ENCODE measurements around the gene ATP6V0E1.
"Not testable (repeated sequence)": the region's sequence is repeated elsewhere in the genome, so short reads cannot be mapped to it uniquely, and the experiment has no call there.

The ATP6V0E1 gene

DNA sequence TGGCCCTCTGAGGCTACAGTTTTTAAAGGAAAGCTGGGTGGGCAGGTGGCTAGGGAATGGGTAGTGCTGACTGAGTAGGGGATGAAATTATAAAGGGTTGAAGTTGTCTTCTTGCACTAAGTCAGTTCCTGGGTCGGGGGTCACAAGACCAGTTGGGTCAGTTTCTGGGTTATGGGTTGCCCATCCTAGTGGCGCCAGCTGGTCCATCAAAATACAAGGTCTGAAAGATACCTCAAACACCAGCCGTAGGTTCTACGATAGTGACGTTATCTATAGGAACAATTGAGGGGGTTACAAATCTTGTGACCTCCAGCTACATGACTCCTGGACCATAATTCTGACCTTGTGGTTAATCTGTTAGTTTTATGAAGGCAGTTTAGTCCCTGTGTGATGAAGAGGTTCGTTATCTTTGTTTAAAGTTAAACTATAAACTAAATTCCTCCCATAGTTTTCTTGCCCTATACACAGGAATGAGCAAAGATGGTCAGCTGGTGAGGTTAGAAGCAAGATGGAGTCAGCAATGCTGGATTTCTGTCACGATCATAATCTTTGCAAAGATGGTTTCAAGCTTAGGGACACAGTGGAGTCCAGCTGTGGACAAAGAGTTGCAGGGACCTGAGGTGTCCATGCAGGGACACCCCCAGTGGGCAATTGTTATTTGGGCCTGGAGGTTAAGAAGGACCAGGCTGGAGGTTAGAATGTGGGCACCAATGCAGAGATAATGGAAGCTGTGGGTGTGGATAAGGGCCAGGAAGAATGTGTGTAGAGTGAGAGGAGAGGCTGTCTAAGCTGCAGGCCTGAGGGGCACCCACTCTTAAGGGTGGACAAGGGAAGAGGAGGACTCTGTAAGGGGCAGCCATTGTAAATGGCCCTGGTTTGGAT, 58.6 kb downstream of the ATP6V0E1 start:
- no peak overlapping the region for H3K4me3 ChIP-seq (ENCODE audit: low read depth, low read length)
- H3K27ac ChIP-seq: no peak overlapping the region
- no peak for DNase-seq

DNA sequence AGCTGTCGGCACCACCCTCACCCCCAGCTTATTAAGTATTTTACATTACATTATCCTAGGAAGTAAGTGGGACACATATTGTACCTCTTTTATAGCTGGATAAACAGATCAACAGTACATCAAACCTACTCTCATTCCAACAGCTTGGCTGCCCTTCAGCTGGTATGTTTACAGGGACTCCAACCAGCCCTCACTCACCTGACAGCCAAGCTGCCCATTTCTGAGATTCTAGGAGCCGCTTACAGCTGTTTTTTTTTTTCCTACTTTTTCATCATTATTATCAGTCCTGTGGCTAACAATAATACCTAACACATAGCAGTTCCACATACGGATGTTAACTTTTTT, 59.2 kb downstream of the ATP6V0E1 start:
- no peak overlapping the region for H3K27ac ChIP-seq
- H3K9me3 ChIP-seq (ENCODE audit: severe bottlenecking): no peaks in the 10 kb centered on the region
- no peak for DNase-seq
- TF ChIP-seq, protein P1, sequence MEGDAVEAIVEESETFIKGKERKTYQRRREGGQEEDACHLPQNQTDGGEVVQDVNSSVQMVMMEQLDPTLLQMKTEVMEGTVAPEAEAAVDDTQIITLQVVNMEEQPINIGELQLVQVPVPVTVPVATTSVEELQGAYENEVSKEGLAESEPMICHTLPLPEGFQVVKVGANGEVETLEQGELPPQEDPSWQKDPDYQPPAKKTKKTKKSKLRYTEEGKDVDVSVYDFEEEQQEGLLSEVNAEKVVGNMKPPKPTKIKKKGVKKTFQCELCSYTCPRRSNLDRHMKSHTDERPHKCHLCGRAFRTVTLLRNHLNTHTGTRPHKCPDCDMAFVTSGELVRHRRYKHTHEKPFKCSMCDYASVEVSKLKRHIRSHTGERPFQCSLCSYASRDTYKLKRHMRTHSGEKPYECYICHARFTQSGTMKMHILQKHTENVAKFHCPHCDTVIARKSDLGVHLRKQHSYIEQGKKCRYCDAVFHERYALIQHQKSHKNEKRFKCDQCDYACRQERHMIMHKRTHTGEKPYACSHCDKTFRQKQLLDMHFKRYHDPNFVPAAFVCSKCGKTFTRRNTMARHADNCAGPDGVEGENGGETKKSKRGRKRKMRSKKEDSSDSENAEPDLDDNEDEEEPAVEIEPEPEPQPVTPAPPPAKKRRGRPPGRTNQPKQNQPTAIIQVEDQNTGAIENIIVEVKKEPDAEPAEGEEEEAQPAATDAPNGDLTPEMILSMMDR (IDR thresholded peaks at IDR 0.05; ENCODE audit: low read depth, low read length): no peak
- H3K27me3 ChIP-seq (ENCODE audit: insufficient read depth, low read depth, severe bottlenecking): no peaks in the 10 kb centered on the region
- H3K4me3 ChIP-seq (ENCODE audit: low read depth, low read length): no peak overlapping the region
- no peaks in the 10 kb centered on the region; the same call in 1 of the 2 replicates for H3K36me3 ChIP-seq

More for the DNA sequence above, 58.6 kb downstream of the ATP6V0E1 start:
- Histone ChIP-seq H3K9me3 (ENCODE audit: severe bottlenecking) (no peaks in the 10 kb centered on the region), H3K27me3 (ENCODE audit: insufficient read depth, low read depth, severe bottlenecking) (no peaks in the 10 kb centered on the region), H3K36me3 (no peaks in the 10 kb centered on the region; the same call in 1 of the 2 replicates)
- TF ChIP-seq, protein P1 (IDR thresholded peaks at IDR 0.05; ENCODE audit: low read depth, low read length): no peak

DNA sequence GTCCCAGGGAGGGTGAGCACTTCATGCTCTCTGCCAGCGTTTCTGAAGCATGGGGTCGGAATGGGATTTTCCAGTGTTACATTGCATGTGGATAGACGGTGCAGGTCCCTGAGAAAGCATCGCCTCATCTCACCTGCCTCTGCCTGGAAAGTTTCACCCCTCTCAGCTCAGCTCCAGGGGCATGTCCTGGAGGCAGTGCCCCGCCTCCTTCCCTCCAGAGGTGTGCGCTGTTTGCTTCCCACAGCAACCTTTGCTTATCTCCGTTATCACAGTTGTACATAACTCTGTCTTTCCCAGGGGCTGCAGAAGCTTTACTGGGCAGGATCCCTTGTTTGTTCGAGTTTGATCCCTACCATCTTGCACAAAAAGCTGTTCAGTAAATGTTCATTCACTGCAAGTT, 61.9 kb downstream of the ATP6V0E1 start:
- no peak for DNase-seq
- no peaks in the 10 kb centered on the region for H3K27me3 ChIP-seq (ENCODE audit: insufficient read depth, low read depth, severe bottlenecking)
- no peaks in the 10 kb centered on the region for H3K9me3 ChIP-seq (ENCODE audit: severe bottlenecking)
- H3K4me3 ChIP-seq (ENCODE audit: low read depth, low read length): no peak overlapping the region
- H3K36me3 ChIP-seq: no peaks in the 10 kb centered on the region
- TF ChIP-seq, protein P1 (IDR thresholded peaks at IDR 0.05; ENCODE audit: low read depth, low read length): no peak
- H3K27ac ChIP-seq: no peak overlapping the region

DNA sequence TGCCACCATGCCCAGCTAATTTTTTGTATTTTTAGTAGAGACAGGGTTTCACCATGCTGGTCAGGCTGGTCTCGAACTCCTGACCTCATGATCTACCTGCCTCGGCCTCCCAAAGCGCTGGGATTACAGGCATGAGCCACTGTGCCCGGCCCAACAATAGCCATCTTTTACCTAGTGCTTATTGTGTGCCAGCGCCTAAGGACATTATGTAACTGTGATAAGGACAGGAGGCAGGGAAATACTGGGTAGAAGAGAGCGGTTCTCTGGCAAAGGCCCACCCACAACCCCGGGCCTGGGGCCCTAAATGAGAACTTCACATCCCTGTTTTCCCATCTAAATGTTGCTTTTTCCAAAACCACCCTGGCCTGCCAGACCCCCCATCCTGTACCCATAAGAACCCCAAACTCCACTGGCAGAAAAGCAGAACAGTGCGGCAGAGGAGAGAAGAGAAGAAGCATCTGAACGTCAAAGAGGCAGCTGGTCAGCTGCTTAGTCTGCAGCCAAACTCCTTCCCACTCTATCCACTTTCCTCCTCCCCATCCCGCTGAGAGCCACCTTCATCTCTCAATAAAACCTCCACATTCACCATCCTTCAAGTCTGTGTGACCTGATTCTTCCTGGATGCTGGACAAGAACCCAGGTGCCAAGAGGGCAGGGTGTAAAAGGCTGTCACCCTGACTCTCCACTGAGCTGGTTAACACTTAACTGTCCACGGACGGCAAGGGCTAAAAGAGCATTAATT, 63.7 kb downstream of the ATP6V0E1 start:
- not testable (repeated sequence) for H3K27ac ChIP-seq; H3K4me3 ChIP-seq (ENCODE audit: low read depth, low read length); H3K9me3 ChIP-seq (ENCODE audit: severe bottlenecking); H3K36me3 ChIP-seq; H3K27me3 ChIP-seq (ENCODE audit: insufficient read depth, low read depth, severe bottlenecking); DNase-seq

DNA sequence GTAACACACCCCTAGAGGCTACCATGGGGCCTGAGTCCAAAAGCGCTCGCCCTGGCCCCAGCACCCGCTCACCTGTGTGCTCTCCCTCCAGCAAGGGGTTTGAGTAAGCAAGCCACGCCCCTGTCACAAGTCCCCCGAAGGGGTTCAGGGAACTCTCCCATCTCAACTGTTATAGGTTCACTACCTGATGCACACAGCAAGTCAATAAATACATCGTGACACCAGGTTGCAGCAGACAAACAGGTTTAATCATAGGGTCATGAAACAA, 64.2 kb downstream of the ATP6V0E1 start:
- H3K27ac ChIP-seq: no peak overlapping the region
- H3K27me3 ChIP-seq (ENCODE audit: insufficient read depth, low read depth, severe bottlenecking): no peaks in the 10 kb centered on the region
- H3K4me3 ChIP-seq (ENCODE audit: low read depth, low read length): no peak overlapping the region
- DNase-seq: no peak
- no peaks in the 10 kb centered on the region for H3K9me3 ChIP-seq (ENCODE audit: severe bottlenecking)
- H3K36me3 ChIP-seq: no peaks in the 10 kb centered on the region
- TF ChIP-seq, protein P1 (IDR thresholded peaks at IDR 0.05; ENCODE audit: low read depth, low read length): no peak

DNA sequence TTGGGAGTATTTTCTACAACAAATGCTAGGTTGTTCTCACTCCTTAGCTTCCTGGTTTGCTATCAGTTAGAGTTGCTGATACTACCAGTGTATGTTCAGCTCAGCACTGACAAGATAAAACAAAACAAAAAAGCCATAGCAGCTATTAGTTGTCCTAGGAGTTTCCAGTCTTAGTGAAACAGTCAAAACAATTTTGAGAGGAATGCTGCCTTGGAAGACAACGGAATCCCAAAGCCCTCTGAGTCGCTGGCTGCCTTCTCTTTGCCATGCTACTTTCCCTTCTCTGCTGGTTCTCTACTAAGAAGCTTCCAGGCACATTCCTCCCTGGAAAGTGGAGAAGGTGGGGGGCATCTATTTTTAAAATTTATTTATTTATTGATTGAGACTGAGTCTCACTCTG, 67.2 kb downstream of the ATP6V0E1 start:
- TF ChIP-seq, protein P1 (IDR thresholded peaks at IDR 0.05; ENCODE audit: low read depth, low read length): no peak
- Histone ChIP-seq H3K9me3 (ENCODE audit: severe bottlenecking) (no peaks in the 10 kb centered on the region), H3K27ac (no peak overlapping the region), H3K36me3 (no peaks in the 10 kb centered on the region), H3K27me3 (ENCODE audit: insufficient read depth, low read depth, severe bottlenecking) (no peaks in the 10 kb centered on the region), H3K4me3 (ENCODE audit: low read depth, low read length) (no peak overlapping the region)
- no peak for DNase-seq
